ENCODE measurements around the gene MAGI1.

The MAGI1 gene

GRCh38 chr3:65619888-65620287 is 418.8 kb downstream of the MAGI1 start:
- Histone ChIP-seq H3K4me1 (ENCODE audit: low read depth, poor library complexity, severe bottlenecking) (peaks cover 3% of the 10 kb centered on the region), H3K4me3 (IDR thresholded peaks at IDR 0.05; ENCODE audit: insufficient read depth, low read depth, low read length) (no peak overlapping the region), H4K20me1 (ENCODE audit: insufficient read depth) (no peaks in the 10 kb centered on the region), H3K4me2 (no peak overlapping the region), H3K27me3 (ENCODE audit: insufficient read depth, low read depth) (no peaks in the 10 kb centered on the region), H3K27ac (no peak overlapping the region), H3K9ac (no peak overlapping the region), H2AFZ (ENCODE audit: low read depth) (no peak overlapping the region), H3K79me2 (ENCODE audit: insufficient read depth, low read depth) (no peaks in the 10 kb centered on the region), H3K36me3 (ENCODE audit: insufficient read depth) (no peaks in the 10 kb centered on the region)
- TF ChIP-seq CTCF (conservative IDR thresholded peaks at IDR 0.05; ENCODE audit: low read depth, low read length), result no peak

DNA sequence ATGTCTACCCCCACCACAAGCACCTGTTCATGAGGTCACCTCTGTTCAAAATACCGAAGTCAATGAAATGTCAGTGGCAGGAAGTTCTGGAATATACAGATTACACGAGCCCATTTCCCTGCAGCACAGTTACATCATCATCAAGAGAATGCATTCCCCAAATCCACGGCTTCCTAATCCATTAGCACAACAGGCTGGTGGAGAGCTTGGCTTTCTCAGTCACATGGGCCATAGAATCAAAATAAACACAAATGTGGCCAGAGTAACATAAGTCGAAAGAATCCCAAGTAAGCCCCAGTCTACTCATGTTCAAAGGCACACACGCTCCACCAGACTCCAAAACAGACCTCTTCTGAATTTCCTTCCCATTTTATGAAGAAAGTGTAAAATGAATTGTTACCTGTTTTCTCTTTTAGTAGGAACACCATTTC is 419.3 kb downstream of the MAGI1 start:
- H3K4me3 ChIP-seq (IDR thresholded peaks at IDR 0.05; ENCODE audit: insufficient read depth, low read depth, low read length), result no peak overlapping the region
- no peak overlapping the region for H2AFZ ChIP-seq (ENCODE audit: low read depth)
- no peak overlapping the region for H3K9ac ChIP-seq
- no peaks in the 10 kb centered on the region for H4K20me1 ChIP-seq (ENCODE audit: insufficient read depth)
- H3K27me3 ChIP-seq (ENCODE audit: insufficient read depth, low read depth), result no peaks in the 10 kb centered on the region
- no peak overlapping the region for H3K4me2 ChIP-seq
- no peaks in the 10 kb centered on the region for H3K79me2 ChIP-seq (ENCODE audit: insufficient read depth, low read depth)
- TF ChIP-seq CTCF (conservative IDR thresholded peaks at IDR 0.05; ENCODE audit: low read depth, low read length), result no peak
- H3K4me1 ChIP-seq (ENCODE audit: low read depth, poor library complexity, severe bottlenecking), result peaks cover 3% of the 10 kb centered on the region
- H3K27ac ChIP-seq, result no peak overlapping the region
- no peaks in the 10 kb centered on the region for H3K36me3 ChIP-seq (ENCODE audit: insufficient read depth)

GRCh38 chr3:65618599-65618998 is 420.1 kb downstream of the MAGI1 start:
- Histone ChIP-seq H4K20me1 (ENCODE audit: insufficient read depth) (no peaks in the 10 kb centered on the region), H3K9ac (no peak overlapping the region), H3K36me3 (ENCODE audit: insufficient read depth) (no peaks in the 10 kb centered on the region), H3K27ac (no peak overlapping the region), H3K79me2 (ENCODE audit: insufficient read depth, low read depth) (no peaks in the 10 kb centered on the region), H3K4me3 (IDR thresholded peaks at IDR 0.05; ENCODE audit: insufficient read depth, low read depth, low read length) (no peak overlapping the region), H3K4me1 (ENCODE audit: low read depth, poor library complexity, severe bottlenecking) (peaks cover 3% of the 10 kb centered on the region), H3K4me2 (no peak overlapping the region), H3K27me3 (ENCODE audit: insufficient read depth, low read depth) (no peaks in the 10 kb centered on the region), H2AFZ (ENCODE audit: low read depth) (no peak overlapping the region)
- TF ChIP-seq CTCF (conservative IDR thresholded peaks at IDR 0.05; ENCODE audit: low read depth, low read length), result no peak

DNA sequence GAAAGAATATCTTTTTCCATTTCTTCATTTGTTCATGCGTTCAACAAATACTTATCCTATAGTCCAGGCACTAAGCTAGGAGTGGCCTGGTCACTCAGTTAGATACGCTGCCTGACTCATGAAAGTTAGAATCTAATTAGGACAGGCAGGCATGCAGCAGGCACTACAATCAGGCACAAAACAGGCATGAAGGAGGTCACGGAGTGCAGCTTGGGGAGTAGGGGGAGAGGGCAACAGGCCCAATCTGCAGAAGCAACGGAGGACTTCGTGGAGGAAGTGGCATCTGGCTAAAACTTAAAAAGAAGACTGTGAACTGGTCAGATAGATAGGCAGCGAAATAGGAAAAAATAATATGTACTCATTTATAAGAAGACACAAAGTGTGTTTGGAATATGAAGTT is 420.9 kb downstream of the MAGI1 start:
- H2AFZ ChIP-seq (ENCODE audit: low read depth), result no peak overlapping the region
- no peaks in the 10 kb centered on the region for H3K36me3 ChIP-seq (ENCODE audit: insufficient read depth)
- no peak for TF ChIP-seq CTCF (conservative IDR thresholded peaks at IDR 0.05; ENCODE audit: low read depth, low read length)
- H3K27ac ChIP-seq, result no peak overlapping the region
- no peak overlapping the region for H3K4me2 ChIP-seq
- H3K4me1 ChIP-seq (ENCODE audit: low read depth, poor library complexity, severe bottlenecking), result no peaks in the 10 kb centered on the region
- H3K79me2 ChIP-seq (ENCODE audit: insufficient read depth, low read depth), result no peaks in the 10 kb centered on the region
- no peak overlapping the region for H3K9ac ChIP-seq
- H3K27me3 ChIP-seq (ENCODE audit: insufficient read depth, low read depth), result no peaks in the 10 kb centered on the region
- no peaks in the 10 kb centered on the region for H4K20me1 ChIP-seq (ENCODE audit: insufficient read depth)
- H3K4me3 ChIP-seq (IDR thresholded peaks at IDR 0.05; ENCODE audit: insufficient read depth, low read depth, low read length), result no peak overlapping the region
